ENCODE data around the gene HEPHL1.

Gene HEPHL1

GRCh38 chr11:94131047-94131717, 110.0 kb downstream of the HEPHL1 start:
- DNase-seq = no peak

- DNase-seq = no peak
These were observed 110.6 kb downstream of the HEPHL1 start for GRCh38 chr11:94131718-94132115.

- no peak for DNase-seq
These were observed 111.0 kb downstream of the HEPHL1 start for GRCh38 chr11:94132152-94132558.

- no peak for DNase-seq
These were observed 111.8 kb downstream of the HEPHL1 start for GRCh38 chr11:94132823-94133408.

- DNase-seq = no peak
These were observed 112.6 kb downstream of the HEPHL1 start for GRCh38 chr11:94133752-94134151.

- no peak for DNase-seq
These were observed 113.7 kb downstream of the HEPHL1 start for GRCh38 chr11:94134651-94135512.

GRCh38 chr11:94139416-94139815, 118.3 kb downstream of the HEPHL1 start:
- DNase-seq = no peak

- DNase-seq = no peak
These were observed 119.1 kb downstream of the HEPHL1 start for GRCh38 chr11:94140154-94140655.

- no peak for DNase-seq
These were observed 120.6 kb downstream of the HEPHL1 start for GRCh38 chr11:94141511-94142307.

- no peak for DNase-seq
These were observed 121.4 kb downstream of the HEPHL1 start for GRCh38 chr11:94142308-94143281.

GRCh38 chr11:94144216-94144615, 123.1 kb downstream of the HEPHL1 start:
- DNase-seq = no peak

- no peak for DNase-seq
These were observed 123.5 kb downstream of the HEPHL1 start for GRCh38 chr11:94144664-94145063.

- no peak for DNase-seq
These were observed 124.3 kb downstream of the HEPHL1 start for GRCh38 chr11:94145431-94145830.

- DNase-seq = no peak
These were observed 124.8 kb downstream of the HEPHL1 start for GRCh38 chr11:94145916-94146315.

- DNase-seq = no peak
These were observed 126.3 kb downstream of the HEPHL1 start for GRCh38 chr11:94147433-94147845.

- no peak for DNase-seq
These were observed 127.0 kb downstream of the HEPHL1 start for GRCh38 chr11:94148189-94148588.

- DNase-seq = no peak
These were observed 128.4 kb downstream of the HEPHL1 start for GRCh38 chr11:94149431-94150017.

- DNase-seq = no peak
These were observed 128.9 kb downstream of the HEPHL1 start for GRCh38 chr11:94150056-94150455.

- DNase-seq = no peak
These were observed 129.8 kb downstream of the HEPHL1 start for GRCh38 chr11:94150704-94151685.

Data from NCI-H2029 treated with DMSO at 0.1 percent for 48 hours (cell line).